GM21528 (cell line): ENCODE results near the gene CCDC86.

Source experiments
- ATAC-seq: cut with Tn5 transposase; IDR thresholded peaks from one replicate; pipeline ENCODE4 v1.9.1; 2021; ENCODE audit warnings: mild to moderate bottlenecking, moderate library complexity; ENCODE audit not compliant: unreplicated experiment, low FRiP score

CCDC86 gene

DNA sequence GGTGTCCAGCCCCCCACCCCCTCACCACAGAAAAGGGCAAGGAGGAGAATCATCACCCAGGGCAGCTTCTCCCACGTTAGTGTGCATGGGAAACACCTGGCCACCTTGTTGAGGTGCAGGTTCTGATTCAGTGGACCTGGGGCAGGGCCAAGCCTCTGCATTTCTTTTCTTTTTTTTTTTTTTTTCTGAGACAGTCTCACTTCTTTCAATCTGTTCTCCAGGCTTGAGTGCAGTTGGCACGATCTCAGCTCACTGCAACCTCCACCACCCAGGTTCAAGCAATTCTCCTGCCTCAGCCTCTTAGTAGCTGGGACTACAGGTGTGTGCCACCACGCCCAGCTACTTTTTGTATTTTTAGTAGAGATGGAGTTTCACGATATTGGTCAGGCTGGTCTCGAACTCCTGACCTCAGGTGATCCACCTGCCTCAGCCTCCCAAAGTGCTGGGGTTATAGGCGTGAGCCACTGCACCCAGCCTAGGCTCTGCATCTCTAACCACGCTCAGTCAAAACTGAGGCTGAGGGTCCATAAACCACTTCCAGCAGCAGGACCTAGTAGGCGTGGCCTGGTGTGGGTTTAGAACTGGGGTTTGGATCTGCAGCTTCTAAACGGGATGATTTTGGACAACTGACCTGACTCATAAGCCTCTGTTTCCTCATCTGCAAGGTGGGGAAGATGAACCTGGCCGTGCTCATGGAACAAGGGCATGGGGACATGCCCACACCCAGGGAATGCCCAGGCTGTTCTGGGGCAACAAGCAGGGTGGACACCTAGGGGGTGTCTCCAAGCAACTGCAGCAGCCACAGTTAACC lies 26.2 kb downstream of the CCDC86 start:
- no peak for ATAC-seq

DNA sequence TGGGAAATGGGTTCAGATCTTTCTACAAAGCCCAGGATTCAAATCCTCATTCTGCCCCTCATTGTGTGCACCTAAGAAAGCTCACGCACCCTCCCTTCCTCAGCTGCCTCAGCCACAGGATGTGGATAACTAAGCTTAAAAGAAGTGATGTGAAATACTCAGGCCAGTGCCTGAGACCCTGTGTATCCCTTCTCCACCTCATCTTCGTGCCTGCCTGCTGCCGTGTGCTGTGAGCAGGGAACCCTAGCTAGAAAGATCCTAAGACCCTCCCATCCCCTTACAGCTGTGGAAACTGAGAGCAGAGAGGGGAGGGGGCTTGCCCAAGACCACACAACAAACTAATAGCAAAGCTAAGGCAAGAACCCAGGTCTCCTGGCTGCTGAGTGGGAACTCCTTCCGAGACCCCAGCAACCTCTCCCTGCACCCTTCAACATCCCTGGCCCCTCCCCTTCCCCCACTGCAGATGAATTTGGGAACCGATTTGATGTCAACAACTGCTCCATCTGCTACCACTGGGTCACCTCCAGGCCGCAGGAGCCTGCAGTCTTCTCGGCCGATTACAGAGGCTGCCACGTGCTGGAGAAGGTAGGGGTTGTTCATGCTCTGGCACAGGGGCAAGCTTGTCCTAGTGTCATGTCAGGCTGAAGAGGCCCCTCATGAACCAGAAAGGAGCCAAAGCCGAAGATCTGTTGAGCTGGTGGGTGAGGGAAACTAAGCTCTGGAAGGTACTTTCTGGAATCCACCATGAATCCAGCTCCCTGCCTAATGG lies 27.0 kb downstream of the CCDC86 start:
- ATAC-seq, result no peak

DNA sequence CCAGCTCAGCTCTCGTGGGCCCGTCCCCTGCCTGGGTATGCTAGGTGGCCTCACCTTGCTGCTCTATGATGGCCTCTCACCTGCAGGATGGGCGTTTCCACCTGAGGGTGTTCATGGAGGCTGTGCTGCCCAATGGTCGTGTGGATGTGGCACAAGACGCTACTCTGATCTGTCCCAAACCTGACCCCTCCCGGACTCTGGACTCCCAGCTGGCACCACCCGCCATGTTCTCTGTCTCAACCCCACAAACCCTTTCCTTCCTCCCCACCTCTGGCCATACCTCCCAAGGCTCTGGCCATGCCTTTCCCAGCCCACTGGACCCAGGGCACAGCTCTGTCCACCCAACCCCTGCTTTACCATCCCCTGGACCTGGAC lies 27.5 kb downstream of the CCDC86 start:
- ATAC-seq, result no peak

GRCh38 chr11:60870276-60870675 lies 28.4 kb downstream of the CCDC86 start:
- no peak for ATAC-seq

DNA sequence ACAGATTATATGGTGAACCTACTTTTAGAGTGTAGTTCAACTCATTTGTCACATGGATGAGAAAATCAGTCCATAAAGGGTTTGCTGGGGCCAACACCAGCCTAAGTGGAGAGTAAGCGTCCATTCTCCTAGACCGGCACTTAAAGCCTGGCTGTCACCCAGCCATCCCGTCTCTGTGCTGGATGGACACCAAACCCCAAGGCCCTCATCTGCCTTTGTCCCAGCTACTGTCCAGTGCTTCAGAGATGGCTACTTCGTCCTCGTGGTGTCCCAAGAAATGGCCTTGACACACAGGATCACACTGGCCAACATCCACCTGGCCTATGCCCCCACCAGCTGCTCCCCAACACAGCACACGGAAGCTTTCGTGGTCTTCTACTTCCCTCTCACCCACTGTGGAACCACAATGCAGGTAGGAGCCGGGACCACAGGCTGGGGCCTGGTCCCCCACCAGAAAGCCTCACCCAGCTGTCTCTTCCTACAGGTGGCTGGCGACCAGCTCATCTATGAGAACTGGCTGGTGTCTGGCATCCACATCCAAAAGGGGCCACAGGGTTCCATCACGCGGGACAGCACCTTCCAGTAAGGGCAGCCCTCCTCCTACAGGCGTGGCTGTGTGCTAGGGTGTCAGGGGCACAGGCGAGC lies 28.9 kb downstream of the CCDC86 start:
- no peak for ATAC-seq

GRCh38 chr11:60871378-60872061 lies 29.6 kb downstream of the CCDC86 start:
- ATAC-seq, result no peak

DNA sequence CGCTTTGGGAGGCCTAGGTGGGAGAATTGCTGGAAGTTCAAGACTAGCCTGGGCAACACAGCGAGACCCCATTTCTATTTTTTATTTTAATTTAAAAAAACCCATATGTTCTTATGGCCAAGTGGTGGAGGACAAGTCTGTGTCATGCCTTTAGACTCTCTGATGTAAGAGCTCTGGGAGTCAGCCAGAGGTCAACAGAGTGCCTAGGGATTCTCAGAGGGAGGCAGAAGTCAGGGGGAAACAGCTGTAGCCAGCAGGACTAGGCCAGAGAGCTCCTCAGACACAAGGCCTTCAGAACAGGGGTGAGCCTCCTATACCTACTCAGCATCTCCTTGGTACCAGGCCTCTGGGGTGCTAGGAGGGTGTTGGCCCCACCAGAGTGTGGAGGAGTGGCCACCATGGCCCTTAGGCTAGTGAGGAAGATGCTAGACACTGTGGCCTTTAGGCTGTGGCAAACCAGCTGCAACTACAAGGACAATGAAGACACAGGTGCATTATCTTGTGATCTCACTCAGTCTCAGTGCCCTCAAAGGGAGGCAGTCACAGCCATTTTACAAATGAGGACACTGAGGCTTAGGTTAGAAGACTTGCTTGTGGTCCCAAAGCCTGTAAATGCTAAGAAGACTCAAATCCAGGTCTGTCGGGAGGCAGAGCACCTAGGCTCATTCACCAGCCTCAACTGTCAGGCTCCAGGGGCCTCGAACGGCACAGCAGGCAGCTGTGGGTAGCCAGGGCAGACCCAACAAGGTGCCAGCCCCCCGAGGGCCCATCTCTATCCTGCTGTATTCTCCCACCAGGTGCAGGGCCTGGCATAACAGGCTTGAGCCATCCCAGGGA lies 30.4 kb downstream of the CCDC86 start:
- no peak for ATAC-seq

GRCh38 chr11:60872961-60873524 lies 31.1 kb downstream of the CCDC86 start:
- ATAC-seq, result no peak

DNA sequence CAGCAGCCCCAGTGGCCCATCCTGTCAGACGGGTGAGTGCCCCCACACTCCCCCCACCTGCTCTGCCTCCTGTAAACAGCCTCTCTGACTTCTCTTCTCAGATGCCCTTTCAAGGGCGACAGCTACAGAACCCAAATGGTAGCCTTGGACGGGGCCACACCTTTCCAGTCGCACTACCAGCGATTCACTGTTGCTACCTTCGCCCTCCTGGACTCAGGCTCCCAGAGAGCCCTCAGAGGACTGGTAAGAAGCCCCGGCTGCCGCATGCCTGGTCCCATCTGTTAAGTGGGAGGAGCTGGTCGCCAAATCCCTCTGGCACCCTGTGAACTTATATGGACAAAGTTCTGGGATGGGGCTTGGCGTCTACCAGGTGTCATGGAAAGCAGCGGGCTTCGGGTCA lies 31.6 kb downstream of the CCDC86 start:
- ATAC-seq, result no peak

DNA sequence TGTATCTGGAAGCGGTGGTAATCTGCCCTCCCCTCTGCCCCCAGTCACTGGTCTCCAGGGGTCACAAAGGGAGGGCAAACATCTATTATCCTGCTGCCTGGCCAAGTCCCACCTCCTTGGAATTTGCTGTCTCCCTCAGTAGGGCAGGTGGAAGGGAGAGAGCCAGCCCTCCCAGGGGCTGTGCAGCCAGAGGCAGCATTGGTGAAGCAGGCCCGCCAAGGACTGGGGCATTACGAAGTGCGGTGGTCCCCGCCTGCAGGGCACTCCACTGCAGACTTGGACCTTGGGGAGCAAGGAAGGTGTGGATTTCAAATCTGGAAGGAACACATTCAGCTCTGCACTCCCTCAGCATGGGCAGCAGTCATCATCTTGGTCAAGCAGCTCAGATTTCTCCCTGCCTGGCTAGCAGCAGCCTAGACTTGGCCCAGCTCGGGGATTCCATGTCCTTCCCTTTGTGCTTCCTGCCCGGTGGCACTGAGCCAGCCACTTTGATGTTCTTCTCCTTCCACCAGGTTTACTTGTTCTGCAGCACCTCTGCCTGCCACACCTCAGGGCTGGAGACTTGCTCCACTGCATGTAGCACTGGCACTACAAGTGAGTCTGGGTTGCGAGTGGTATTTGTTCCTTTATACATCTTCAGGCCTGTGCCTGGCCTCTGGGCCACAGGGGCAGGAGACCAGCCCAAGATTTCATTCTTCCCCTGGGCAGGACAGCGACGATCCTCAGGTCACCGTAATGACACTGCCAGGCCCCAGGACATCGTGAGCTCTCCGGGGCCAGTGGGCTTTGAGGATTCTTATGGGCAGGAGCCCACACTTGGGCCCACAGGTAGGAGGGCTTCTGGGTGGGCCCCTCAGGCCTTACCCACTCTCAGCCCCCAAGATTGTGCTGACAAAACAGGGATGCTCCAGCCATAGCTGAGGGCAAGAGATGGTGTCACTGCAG lies 32.8 kb downstream of the CCDC86 start:
- no peak for ATAC-seq

- no peak for ATAC-seq
Measured at GRCh38 chr11:60875366-60876167, 33.7 kb downstream of the CCDC86 start.

GRCh38 chr11:60876168-60876485 lies 34.2 kb downstream of the CCDC86 start:
- ATAC-seq, result no peak

DNA sequence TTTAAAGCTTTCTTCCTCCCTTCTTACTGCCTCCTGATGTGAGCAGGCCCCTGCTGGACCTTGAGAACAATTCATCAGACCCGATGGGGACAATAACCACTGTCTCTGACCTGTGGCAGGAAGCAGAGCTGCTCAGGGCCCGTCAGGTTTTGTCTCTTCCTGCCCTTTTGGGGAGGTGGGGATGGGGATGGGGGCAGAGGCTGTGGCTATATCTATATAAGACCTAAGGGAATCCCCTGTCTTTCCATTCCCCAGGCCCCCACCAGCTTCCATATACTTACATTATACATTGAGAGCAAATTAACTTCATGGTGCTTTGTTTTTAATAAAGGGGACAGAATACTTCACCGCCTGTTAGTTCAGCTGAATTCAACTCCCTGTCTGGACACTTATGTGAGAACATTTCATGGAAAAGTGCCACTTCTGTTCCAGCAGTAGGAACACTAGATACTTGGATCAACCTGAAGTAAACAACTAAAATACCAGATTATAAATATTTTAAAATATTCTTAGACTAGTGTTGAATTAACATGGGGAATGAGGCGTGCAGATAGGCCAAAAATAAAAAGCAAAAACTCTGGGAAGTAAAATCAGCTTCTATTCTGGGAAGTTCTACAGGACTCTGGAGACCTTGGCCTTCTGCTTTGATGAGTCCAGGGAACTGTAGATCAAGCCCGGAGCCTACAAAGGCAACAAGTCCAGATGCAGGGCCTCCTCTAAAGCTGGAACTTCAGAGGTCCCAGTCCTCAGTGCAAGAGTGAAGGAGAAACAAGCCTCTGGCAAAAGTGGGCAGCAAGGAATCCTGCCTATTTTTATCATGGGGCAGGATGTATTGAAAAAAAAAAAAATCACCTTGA lies 36.6 kb downstream of the CCDC86 start:
- ATAC-seq, result no peak

DNA sequence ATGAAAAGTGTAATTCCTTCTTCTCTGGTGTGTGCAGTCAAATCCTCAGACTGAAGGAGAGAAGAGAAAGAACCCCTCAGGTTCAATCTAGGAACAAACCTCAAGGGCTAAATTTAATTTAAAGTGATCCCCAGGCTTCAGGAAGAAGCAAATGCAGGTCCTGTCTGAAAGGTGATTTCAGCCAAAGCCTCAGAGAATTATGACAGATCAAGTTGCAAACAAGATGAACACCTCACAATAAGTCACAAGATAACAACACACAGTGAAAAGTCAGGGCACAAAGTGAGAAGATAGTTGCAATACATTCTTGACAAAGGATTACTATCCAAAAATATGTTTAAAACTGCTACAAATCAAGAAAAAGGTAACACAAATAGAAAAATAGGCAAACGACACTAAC lies 37.2 kb downstream of the CCDC86 start:
- no peak for ATAC-seq

- no peak for ATAC-seq
Measured at GRCh38 chr11:60879971-60880588, 38.2 kb downstream of the CCDC86 start.

DNA sequence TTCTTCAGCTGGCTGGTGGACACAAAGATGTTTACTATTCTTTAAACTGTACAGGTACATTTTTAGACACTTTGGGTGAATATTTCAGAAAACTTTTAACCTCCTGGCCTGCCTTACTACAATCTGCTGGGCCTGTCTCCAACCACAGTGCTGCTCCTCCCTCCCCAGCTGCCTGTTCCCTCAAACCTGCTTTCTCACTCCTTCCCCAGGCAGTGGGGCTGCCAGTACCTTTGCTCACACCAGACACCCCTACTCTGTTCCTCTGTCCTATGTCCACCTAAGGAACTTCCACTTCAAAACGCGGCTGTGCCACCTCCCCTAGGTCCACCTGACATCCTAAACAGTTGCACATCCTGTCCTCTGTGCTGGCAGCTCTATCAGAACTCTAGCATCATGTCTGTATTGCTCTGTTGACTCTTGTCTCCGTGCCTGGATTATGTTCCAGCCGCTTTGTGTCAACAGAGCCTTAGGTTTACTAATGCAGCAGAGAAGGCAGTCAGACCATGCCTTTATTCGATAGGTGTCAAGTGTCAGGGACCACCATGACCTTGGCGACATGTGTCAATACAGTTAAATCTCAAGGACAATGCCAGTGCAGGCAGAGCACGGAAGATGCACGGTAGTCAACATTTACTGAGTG lies 38.9 kb downstream of the CCDC86 start:
- no peak for ATAC-seq
